Osteocyte (in vitro differentiated cells): ENCODE measurements around the gene NHLH1. TPM values are rescaled to one million over a fixed set of nuclear protein-coding genes. Genes with fewer than 3 reads are reported as not detected.
A peak's percentile ranks its signal among the peaks of the same experiment; 100 is the strongest.

Source experiments
- DNase-seq: peaks from one replicate; pipeline ENCODE4 v3.0.0; 2021; ENCODE audit warnings: mixed read lengths; ENCODE audit not compliant: unreplicated experiment; ENCODE audit errors: extremely low spot score
- H3K27ac Mint-ChIP-seq: one replicate; pipeline ENCODE4 v1.8.0; 2021; ENCODE audit warnings: mild to moderate bottlenecking, mixed read lengths; ENCODE audit not compliant: unreplicated experiment
- H3K27me3 Mint-ChIP-seq: one replicate; pipeline ENCODE4 v1.8.0; 2021; ENCODE audit warnings: mixed read lengths; ENCODE audit not compliant: unreplicated experiment
- H3K36me3 Mint-ChIP-seq: one replicate; pipeline ENCODE4 v1.8.0; 2021; ENCODE audit warnings: mixed read lengths; ENCODE audit not compliant: unreplicated experiment
- H3K4me1 Mint-ChIP-seq: one replicate; pipeline ENCODE4 v1.8.0; 2021; ENCODE audit warnings: mixed read lengths; ENCODE audit not compliant: unreplicated experiment
- H3K4me3 Mint-ChIP-seq: one replicate; pipeline ENCODE4 v1.8.0; 2021; ENCODE audit warnings: mild to moderate bottlenecking, moderate library complexity, mixed read lengths; ENCODE audit not compliant: unreplicated experiment
- H3K9me3 Mint-ChIP-seq: one replicate; pipeline ENCODE4 v1.8.0; 2021; ENCODE audit warnings: mixed read lengths; ENCODE audit not compliant: unreplicated experiment
- total RNA-seq: library from RNA; stranded (reverse); gene quantifications from 2 replicates; pipeline ENCODE4 v1.2.1, GENCODE V29; 2021
- TF ChIP-seq, protein P1 (sequence below): fragments of 200-600 bp; sonication (generic); IDR thresholded peaks from 2 replicates; pipeline ENCODE4 v1.5.0; 2021; ENCODE audit warnings: antibody characterized with exemption, mild to moderate bottlenecking, moderate library complexity

NHLH1 gene
- total RNA-seq, 1 donor from 2014 or later = 0.16 TPM

DNA sequence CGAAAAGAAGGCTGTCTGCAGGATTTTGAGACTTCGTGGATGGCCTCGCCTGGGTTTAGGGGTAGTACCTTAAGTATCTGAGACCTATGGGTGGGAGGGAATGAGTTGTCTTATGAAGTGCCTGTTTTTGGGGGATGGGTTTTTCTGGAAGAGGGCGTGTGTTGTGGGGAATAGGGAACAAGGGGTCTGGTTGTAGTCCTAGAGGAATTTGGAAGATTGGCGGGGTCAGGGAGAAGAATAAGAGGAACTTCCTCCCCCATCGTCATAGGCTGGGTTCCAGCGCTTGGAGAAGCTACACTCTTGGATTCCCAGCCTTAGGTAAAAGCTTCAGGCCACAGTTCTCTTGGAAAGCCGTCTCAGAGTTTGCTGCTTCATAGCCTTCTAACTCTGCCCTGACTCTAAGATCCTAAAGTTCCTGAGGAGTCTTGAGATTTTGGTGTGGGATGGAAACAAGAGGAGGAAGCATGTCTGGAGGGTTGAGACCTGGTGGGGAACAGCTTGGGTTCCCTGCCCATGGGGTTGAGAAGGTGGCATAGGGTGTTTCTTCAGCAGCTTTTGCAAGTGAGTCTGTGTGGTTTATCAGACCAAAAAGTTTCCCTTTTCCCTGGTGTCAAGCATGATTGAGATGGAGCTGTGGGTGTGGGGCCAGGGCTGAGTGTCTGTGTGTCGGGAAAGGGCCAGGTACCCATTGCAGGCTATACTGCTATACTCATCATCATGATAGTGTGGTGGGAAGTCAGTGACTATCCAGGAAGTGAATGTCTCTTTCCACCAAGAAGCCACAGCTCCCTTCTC, 35.3 kb downstream of the NHLH1 start:
- peak overlapping the region; percentile 27 for H3K27ac Mint-ChIP-seq
- DNase-seq = peak; percentile 56

DNA sequence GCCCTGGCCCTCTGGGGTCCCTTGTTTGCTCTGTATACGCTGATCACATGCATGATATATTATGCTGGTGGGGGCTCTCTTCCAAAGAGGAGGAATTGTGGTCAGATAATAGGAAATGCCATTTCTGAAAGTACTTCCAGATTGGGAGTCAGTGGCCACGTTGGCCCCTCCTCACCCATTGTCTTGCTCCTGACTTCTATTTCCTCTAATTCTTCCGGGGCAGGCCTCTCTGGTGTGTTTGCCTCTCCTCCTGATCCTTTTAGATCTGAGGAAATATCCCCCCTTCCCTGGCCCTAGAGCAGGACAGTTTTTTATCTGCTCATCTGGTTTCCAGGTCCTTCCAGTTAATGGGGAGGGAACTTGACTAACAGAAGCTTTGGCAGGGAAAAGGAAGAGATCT, 36.4 kb downstream of the NHLH1 start:
- Mint-ChIP-seq H3K9me3 (no peaks in the 10 kb centered on the region), H3K36me3 (peaks cover 1% of the 10 kb centered on the region), H3K4me3 (no peak overlapping the region), H3K27ac (no peak overlapping the region), H3K27me3 (no peaks in the 10 kb centered on the region), H3K4me1 (peaks cover 12% of the 10 kb centered on the region)
- TF ChIP-seq, protein P1, sequence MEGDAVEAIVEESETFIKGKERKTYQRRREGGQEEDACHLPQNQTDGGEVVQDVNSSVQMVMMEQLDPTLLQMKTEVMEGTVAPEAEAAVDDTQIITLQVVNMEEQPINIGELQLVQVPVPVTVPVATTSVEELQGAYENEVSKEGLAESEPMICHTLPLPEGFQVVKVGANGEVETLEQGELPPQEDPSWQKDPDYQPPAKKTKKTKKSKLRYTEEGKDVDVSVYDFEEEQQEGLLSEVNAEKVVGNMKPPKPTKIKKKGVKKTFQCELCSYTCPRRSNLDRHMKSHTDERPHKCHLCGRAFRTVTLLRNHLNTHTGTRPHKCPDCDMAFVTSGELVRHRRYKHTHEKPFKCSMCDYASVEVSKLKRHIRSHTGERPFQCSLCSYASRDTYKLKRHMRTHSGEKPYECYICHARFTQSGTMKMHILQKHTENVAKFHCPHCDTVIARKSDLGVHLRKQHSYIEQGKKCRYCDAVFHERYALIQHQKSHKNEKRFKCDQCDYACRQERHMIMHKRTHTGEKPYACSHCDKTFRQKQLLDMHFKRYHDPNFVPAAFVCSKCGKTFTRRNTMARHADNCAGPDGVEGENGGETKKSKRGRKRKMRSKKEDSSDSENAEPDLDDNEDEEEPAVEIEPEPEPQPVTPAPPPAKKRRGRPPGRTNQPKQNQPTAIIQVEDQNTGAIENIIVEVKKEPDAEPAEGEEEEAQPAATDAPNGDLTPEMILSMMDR = no peak
- peak; percentile 42 for DNase-seq

More for the DNA sequence above, 35.3 kb downstream of the NHLH1 start:
- Mint-ChIP-seq H3K4me1 (peaks cover 10% of the 10 kb centered on the region), H3K27me3 (no peaks in the 10 kb centered on the region), H3K36me3 (peaks cover 1% of the 10 kb centered on the region), H3K9me3 (no peaks in the 10 kb centered on the region), H3K4me3 (peak overlapping the region; percentile 83)
- TF ChIP-seq, protein P1 = no peak

DNA sequence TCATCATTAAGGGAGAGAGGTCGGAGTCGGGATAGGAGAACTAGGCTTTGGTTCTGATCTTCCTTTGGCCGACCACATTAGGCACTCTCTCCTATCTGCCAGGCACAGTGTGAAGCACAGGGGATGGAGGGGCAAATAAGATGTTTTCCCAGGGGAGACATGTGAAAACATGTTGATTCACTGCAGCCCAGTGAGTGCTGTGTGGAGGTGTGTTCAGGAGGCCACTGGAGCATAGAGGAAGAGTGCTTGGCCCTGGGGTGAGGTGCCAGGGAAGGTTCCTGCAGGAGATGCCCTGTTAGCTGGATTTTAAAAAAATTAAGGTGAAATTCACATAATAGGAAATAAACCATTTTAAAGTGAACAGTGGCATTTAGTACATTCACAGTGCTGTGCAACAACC, 37.2 kb downstream of the NHLH1 start:
- no peaks in the 10 kb centered on the region for H3K27me3 Mint-ChIP-seq
- H3K9me3 Mint-ChIP-seq = no peaks in the 10 kb centered on the region
- H3K4me1 Mint-ChIP-seq = peaks cover 12% of the 10 kb centered on the region
- TF ChIP-seq, protein P1 = no peak
- DNase-seq = peak; percentile 60
- H3K36me3 Mint-ChIP-seq = peaks cover 1% of the 10 kb centered on the region
- H3K27ac Mint-ChIP-seq = no peak overlapping the region
- H3K4me3 Mint-ChIP-seq = no peak overlapping the region

DNA sequence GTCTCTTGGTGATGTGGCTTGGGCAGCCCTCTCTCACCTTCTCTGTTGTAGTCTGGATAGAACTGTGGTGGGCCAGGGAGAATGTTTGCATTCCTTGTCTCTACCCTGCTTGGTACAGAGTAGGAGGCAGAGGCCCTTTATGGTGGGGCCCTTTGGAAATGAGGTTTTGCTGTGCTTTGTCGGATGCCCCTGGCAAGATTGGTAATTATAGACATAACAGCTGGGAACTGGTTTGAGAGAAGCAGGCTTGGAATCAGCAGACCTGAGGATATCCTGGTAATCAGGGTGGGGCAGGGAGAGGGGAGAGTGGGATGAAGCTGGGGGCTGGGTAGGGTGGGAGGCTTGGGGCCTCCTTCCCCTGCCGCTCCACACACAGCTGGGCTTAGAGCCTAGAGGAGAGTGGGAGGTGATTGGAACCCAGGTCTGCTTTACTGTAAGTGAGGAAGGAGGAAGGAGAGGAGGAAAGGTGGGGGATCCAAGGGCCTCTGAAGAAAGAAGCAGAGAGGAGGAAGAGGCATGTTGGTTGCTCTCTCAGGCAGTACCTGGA, 38.5 kb downstream of the NHLH1 start:
- Mint-ChIP-seq H3K4me1 (peaks cover 10% of the 10 kb centered on the region), H3K27me3 (no peaks in the 10 kb centered on the region), H3K36me3 (peaks cover 1% of the 10 kb centered on the region), H3K9me3 (no peaks in the 10 kb centered on the region), H3K4me3 (no peak overlapping the region), H3K27ac (no peak overlapping the region)
- peak; percentile 48 for DNase-seq
- TF ChIP-seq, protein P1 = no peak

DNA sequence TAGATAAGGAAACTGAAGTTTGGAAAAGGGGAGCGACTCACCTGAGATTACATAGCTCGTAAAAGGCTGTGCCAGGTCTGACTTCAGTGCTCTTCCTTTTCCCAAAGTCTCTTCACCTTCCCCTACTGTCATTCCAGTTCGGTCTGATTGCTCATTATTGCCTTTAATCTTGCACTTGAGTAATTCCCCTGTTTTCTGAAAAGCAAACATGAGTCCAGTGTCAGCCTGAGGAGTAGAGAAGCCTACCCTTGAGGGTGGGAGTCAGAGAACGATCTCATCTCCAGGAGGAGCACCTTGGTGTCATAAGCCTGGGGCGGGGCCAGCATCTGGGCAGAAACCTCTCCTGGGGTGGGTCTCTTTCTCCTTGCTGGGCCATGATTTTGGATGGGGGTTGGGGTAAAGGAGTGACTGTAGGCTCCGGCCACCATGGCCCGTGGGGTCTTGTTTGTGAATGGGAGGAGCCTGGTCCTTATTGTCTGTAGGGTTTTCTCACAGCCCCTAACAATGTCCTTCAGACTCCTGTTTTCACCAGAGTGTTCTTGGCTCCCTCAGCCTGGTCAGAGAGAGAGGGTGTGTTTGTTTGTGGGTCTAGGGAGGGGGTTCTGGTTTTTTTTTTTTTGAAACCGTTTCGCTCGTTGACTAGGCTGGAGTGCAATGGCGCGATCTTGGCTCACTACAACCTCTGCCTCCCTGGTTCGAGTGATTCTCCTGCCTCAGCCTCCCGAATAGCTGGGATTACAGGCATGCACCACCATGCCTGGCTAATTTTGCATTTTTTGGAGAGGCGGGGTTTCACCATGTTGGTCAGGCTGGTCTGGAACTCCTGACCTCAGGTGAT, 39.5 kb downstream of the NHLH1 start:
- TF ChIP-seq, protein P1 = no peak
- H3K4me3 Mint-ChIP-seq = no peak overlapping the region
- no peaks in the 10 kb centered on the region for H3K9me3 Mint-ChIP-seq
- DNase-seq = peak; percentile 72
- H3K27ac Mint-ChIP-seq = no peak overlapping the region
- peaks cover 1% of the 10 kb centered on the region for H3K36me3 Mint-ChIP-seq
- no peaks in the 10 kb centered on the region for H3K27me3 Mint-ChIP-seq
- peaks cover 15% of the 10 kb centered on the region for H3K4me1 Mint-ChIP-seq
